Fibroblast of the aortic adventitia (primary cell): ENCODE measurements around the gene CIDEA. TPM values are rescaled to one million over a fixed set of nuclear protein-coding genes. Genes with fewer than 3 reads are reported as not detected.

ENCODE experiments used
- DNase-seq: peaks from one replicate; pipeline ENCODE4 v3.0.0-alpha.2; 2010; ENCODE audit warnings: low read depth
- H3K4me3 ChIP-seq: 2 replicates; pipeline ENCODE4 v1.5.1; 2011; ENCODE audit warnings: low read depth, mild to moderate bottlenecking, control low read depth, low read length, moderate library complexity
- total RNA-seq: library from RNA; depleted of rRNA; stranded (reverse); fragments of >200 nt; gene quantifications from 2 replicates; pipeline ENCODE4 v1.2.3, GENCODE V29; 2012; ENCODE audit warnings: low replicate concordance
- TF ChIP-seq, protein P1 (sequence below): IDR thresholded peaks from 2 replicates; pipeline ENCODE4 v1.5.1; 2011; ENCODE audit warnings: mild to moderate bottlenecking, low read length, control low read depth, inconsistent platforms; ENCODE audit not compliant: insufficient read depth

Gene CIDEA
- total RNA-seq, 1 donor = not detected

DNA sequence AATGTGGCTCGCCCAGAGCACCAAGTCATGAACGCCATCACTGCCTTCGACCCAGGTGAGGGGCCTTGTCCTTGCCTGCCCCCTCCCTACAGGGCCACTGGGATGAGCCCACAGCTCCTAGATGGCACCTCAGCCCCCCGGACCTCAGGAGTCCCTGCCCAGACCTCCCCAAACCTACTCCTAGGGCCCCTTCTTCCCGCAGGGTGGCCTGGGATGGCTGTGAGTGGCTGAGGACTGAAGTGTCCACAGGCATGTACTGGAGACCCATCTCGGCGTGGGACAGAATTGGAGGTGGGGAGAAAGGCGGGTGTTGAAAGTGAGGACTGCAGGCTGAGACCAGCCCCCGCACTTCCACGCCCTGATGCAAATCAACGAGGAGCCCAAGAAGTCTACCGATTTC lies 51.0 kb downstream of the CIDEA start:
- H3K4me3 ChIP-seq = no peak overlapping the region
- TF ChIP-seq, protein P1, sequence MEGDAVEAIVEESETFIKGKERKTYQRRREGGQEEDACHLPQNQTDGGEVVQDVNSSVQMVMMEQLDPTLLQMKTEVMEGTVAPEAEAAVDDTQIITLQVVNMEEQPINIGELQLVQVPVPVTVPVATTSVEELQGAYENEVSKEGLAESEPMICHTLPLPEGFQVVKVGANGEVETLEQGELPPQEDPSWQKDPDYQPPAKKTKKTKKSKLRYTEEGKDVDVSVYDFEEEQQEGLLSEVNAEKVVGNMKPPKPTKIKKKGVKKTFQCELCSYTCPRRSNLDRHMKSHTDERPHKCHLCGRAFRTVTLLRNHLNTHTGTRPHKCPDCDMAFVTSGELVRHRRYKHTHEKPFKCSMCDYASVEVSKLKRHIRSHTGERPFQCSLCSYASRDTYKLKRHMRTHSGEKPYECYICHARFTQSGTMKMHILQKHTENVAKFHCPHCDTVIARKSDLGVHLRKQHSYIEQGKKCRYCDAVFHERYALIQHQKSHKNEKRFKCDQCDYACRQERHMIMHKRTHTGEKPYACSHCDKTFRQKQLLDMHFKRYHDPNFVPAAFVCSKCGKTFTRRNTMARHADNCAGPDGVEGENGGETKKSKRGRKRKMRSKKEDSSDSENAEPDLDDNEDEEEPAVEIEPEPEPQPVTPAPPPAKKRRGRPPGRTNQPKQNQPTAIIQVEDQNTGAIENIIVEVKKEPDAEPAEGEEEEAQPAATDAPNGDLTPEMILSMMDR = no peak
- no peak for DNase-seq

DNA sequence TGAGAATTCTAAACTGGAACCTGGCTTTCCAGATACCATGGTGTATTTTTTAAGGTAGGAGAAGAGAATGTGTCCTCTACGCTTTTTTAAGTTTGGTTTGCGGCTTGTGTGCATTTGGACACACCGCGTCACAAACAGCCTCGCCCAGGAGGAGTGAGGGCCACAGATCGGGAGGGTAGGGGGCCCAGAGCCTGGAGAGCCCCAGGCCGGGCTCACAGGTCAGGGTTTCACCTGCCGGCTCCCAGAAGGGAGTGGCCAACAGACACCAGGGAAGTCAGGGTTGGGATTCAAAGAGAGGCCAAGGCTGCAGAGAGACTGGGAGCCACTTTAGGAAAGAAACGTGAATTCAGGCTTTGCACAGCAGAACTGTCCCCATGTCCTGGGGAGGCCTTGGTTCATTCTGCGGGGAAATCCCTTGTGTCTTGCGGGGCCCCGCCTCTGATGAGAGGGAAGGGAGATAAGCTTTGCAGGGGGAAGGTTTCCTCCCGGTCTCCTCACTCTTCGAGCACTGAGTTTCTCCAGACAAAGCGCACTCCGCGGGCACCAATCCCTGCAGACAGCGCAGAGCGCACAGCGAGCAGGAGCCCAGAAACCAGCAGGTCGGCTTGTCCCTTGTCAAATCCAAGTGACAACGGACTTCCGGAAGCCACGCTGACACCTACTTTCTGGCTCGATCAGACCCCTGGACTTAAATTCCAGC lies 51.9 kb downstream of the CIDEA start:
- TF ChIP-seq, protein P1 = no peak
- DNase-seq = no peak
- peak overlapping the region; percentile 85 for H3K4me3 ChIP-seq

GRCh38 chr18:12306752-12307700 lies 52.9 kb downstream of the CIDEA start:
- H3K4me3 ChIP-seq = peak overlapping the region; percentile 85
- TF ChIP-seq, protein P1 = peak; percentile 37
- DNase-seq = peak; percentile 78

DNA sequence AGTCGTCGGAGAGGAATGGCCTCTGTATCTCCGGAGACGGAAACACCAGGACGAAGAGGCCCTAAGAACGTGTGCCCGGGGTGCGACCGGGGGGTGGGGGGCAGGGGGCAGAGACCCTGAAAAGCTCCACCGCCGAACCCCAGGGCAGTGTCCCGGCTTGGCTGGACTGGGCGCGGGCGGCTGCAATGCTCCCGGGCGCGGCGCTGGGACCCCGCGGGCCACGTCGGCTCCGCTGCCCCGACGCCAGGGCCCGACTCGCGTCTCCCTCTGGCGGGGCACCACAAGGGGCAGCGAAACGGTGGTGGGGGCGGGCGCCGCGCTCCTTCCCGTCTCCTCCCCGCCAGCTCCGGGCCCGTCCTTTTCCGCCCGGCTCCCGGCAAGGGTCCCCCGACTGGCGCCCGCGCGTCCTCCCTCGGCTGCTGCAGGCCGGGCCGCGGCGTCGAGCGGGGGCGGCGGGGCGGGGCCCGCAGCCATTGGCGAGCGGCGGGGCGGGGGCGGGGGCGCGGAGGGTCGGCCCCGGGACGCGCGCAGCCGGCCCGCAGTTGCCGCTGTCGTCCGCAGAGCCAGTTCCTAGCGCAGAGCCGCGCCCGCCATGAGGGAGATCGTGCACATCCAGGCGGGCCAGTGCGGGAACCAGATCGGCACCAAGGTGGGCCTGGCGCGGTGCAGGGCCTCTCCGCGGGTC lies 53.7 kb downstream of the CIDEA start, which contains the start of gene TUBB6:
Gene TUBB6, plus strand, starts transcription at position 541 of the 685 bp plus-strand sequence. Its CDS starts 52 bp downstream, at position 593.
- peak within 1 kb of the TSS; percentile 85 for H3K4me3 ChIP-seq
- TF ChIP-seq, protein P1 = peak; percentile 14
- peak; percentile 77 for DNase-seq

DNA sequence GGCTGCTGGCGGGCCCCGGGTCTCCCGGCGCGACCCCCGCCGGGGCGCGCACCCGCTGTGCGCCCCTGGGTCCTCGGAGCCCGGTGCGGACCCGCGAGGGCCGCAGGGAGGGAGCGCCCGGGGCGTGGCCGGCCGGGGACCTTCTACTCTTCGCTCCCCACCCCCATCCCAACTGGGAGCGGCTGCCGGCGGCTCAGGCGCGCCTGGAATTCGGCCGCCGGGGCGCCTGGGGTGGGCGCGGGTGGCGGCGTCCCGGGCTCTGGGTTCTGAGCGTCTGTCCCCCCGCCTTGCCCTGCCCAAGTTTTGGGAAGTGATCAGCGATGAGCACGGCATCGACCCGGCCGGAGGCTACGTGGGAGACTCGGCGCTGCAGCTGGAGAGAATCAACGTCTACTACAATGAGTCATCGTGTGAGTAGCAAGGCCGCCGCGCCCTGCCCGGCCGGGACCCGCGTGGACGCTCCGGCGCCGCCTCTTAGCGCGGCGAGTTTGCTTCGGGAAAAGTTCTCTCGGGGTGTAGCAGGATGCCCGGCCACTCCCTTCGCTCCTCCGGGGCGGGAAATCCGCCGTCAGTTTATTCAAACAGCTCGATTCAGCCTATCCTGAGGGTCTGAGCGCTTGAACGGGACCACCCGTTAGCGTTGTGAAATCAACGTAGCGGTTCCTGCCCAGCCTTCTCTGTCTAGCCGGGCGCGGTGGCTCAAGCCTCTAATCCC lies 54.4 kb downstream of the CIDEA start:
- peak; percentile 95 for DNase-seq
- peak overlapping the region; percentile 85 for H3K4me3 ChIP-seq
- TF ChIP-seq, protein P1 = no peak

- peak overlapping the region; percentile 85 for H3K4me3 ChIP-seq
- DNase-seq = no peak
- TF ChIP-seq, protein P1 = no peak
Observed at GRCh38 chr18:12309683-12310198, 55.6 kb downstream of the CIDEA start.
